Esophagus muscularis mucosa (tissue), 4 donors: ENCODE data around the gene PHKA1.

ENCODE experiments used
- CTCF ChIP-seq, 3 experiments: fragments of 200-600 bp in 2 of 3; fragments of 450-650 bp in 1 of 3; sonication (generic) in 2 of 3; IDR thresholded peaks; one replicate each; pipeline ENCODE4 v1.5.1; 2017 to 2019; ENCODE audit warnings: antibody characterized with exemption in 3 of 3, mild to moderate bottlenecking in 2 of 3, moderate library complexity in 1 of 3
- EP300 ChIP-seq: sonication (generic); formaldehyde crosslinking; IDR thresholded peaks from one replicate; pipeline ENCODE4 v1.6.1; 2017; ENCODE audit warnings: antibody characterized with exemption
- POLR2A ChIP-seq: fragments of 450-650 bp; IDR thresholded peaks from one replicate; pipeline ENCODE4 v1.6.1; 2017; ENCODE audit warnings: antibody characterized with exemption, moderate library complexity, mild to moderate bottlenecking, low read depth
- POLR2AphosphoS5 ChIP-seq, 2 donors: sonication (generic); formaldehyde crosslinking; IDR thresholded peaks; one replicate each; pipeline ENCODE4 v1.6.1; 2017; ENCODE audit warnings: antibody characterized with exemption in 2 of 2

- no peak for TF ChIP-seq CTCF (IDR thresholded peaks at IDR 0.05)
- TF ChIP-seq POLR2A = no peak
- no peak for TF ChIP-seq EP300
- no peak for TF ChIP-seq POLR2AphosphoS5 (IDR thresholded peaks at IDR 0.05)
These were observed 174.3 kb downstream of the PHKA1 start for GRCh38 chrX:72539822-72540221.
